A549 (cell line): ENCODE data around the gene LY86.

Experiments
- BHLHE40 ChIP-seq: IDR thresholded peaks from 2 replicates; pipeline ENCODE4 v1.6.1; 2012; ENCODE audit warnings: low read depth, low read length, inconsistent platforms
- CBX2 ChIP-seq: fragments of 200-600 bp; sonication (generic); IDR thresholded peaks from 2 replicates; pipeline ENCODE4 v1.6.1; 2016; ENCODE audit warnings: low read depth, mild to moderate bottlenecking, borderline replicate concordance
- CTCF ChIP-seq: fragments of >200 bp; sonication (Bioruptor Twin); formaldehyde crosslinking; IDR thresholded peaks from 3 replicates; pipeline ENCODE4 v1.5.1; 2016
- ELK1 ChIP-seq: fragments of 150-350 bp; IDR thresholded peaks from 2 replicates; pipeline ENCODE4 v1.6.1; 2014; ENCODE audit warnings: low read depth, mild to moderate bottlenecking, low read length
- JUN ChIP-seq, 2 experiments: fragments of >200 bp; sonication (Bioruptor Twin); formaldehyde crosslinking; IDR thresholded peaks; 2 replicates in 1 of 2; 3 replicates in 1 of 2; pipeline ENCODE4 v1.6.1; 2016 to 2017
- MAFK ChIP-seq: fragments of 450-650 bp; IDR thresholded peaks from 2 replicates; pipeline ENCODE4 v1.6.1; 2014; ENCODE audit not compliant: partially characterized antibody
- MAZ ChIP-seq: fragments of 150-350 bp; IDR thresholded peaks from 2 replicates; pipeline ENCODE4 v1.6.1; 2014; ENCODE audit warnings: antibody characterized with exemption, low read depth, low read length, borderline replicate concordance
- POLR2A ChIP-seq: IDR thresholded peaks from 2 replicates; pipeline ENCODE4 v1.6.1; 2012; ENCODE audit warnings: mild to moderate bottlenecking, low read length
- SMC3 ChIP-seq: fragments of >200 bp; sonication (Bioruptor Twin); formaldehyde crosslinking; IDR thresholded peaks from 3 replicates; pipeline ENCODE4 v1.6.1; 2018; ENCODE audit warnings: inconsistent platforms
- TP53 ChIP-seq: fragments of 250-450 bp; sonication (Bioruptor Pico); IDR thresholded peaks from 2 replicates; pipeline ENCODE4 v1.5.0; 2021; ENCODE audit warnings: mild to moderate bottlenecking, moderate library complexity
- ZC3H11A ChIP-seq: fragments of 450-650 bp; IDR thresholded peaks from 2 replicates; pipeline ENCODE4 v1.6.1; 2014; ENCODE audit warnings: antibody characterized with exemption, mild to moderate bottlenecking

- no peak for TF ChIP-seq CTCF
- no peak for TF ChIP-seq BHLHE40
- no peak for TF ChIP-seq JUN (IDR thresholded peaks at IDR 0.05)
- no peak for TF ChIP-seq TP53 (CRISPR knock-in tag)
- no peak for TF ChIP-seq ZC3H11A
- TF ChIP-seq MAZ: no peak
- TF ChIP-seq POLR2A: no peak
- TF ChIP-seq SMC3: no peak
- no peak for TF ChIP-seq ELK1
- TF ChIP-seq CBX2: no peak
- TF ChIP-seq MAFK: no peak
These were observed 31.0 kb upstream of the LY86 start for GRCh38 chr6:6557504-6557839.
